T follicular helper cell (primary cell): ENCODE measurements around the gene SRSF11.

Source experiments
- DNase-seq: peaks from one replicate; pipeline ENCODE4 v3.0.0-alpha.2; 2020; ENCODE audit warnings: low read depth

SRSF11 gene

GRCh38 chr1:70220517-70221237 is 503 bp upstream of the SRSF11 start:
- no peak for DNase-seq

- DNase-seq, result no peak
Measured at GRCh38 chr1:70222716-70223235, 1.6 kb downstream of the SRSF11 start.

GRCh38 chr1:70224954-70225353 is 3.8 kb downstream of the SRSF11 start:
- no peak for DNase-seq

GRCh38 chr1:70227439-70227838 is 6.3 kb downstream of the SRSF11 start:
- DNase-seq, result no peak

- no peak for DNase-seq
Measured at GRCh38 chr1:70228670-70229069, 7.5 kb downstream of the SRSF11 start.

GRCh38 chr1:70231475-70231874 is 10.3 kb downstream of the SRSF11 start:
- DNase-seq, result no peak

- DNase-seq, result no peak
Measured at GRCh38 chr1:70234733-70235132, 13.6 kb downstream of the SRSF11 start.

GRCh38 chr1:70239940-70240339 is 18.8 kb downstream of the SRSF11 start:
- DNase-seq, result no peak

- DNase-seq, result no peak
Measured at GRCh38 chr1:70247122-70247521, 25.9 kb downstream of the SRSF11 start.

- DNase-seq, result no peak
Measured at GRCh38 chr1:70247768-70248167, 26.6 kb downstream of the SRSF11 start.

- DNase-seq, result no peak
Measured at GRCh38 chr1:70248729-70249128, 27.5 kb downstream of the SRSF11 start.

- DNase-seq, result no peak
Measured at GRCh38 chr1:70256664-70257063, 35.5 kb downstream of the SRSF11 start.

- DNase-seq, result no peak
Measured at GRCh38 chr1:70264839-70265238, 43.7 kb downstream of the SRSF11 start.

- no peak for DNase-seq
Measured at GRCh38 chr1:70265946-70266345, 44.8 kb downstream of the SRSF11 start.

- no peak for DNase-seq
Measured at GRCh38 chr1:70277875-70278274, 56.7 kb downstream of the SRSF11 start.

GRCh38 chr1:70278710-70279109 is 57.5 kb downstream of the SRSF11 start:
- no peak for DNase-seq

GRCh38 chr1:70284366-70284765 is 63.2 kb downstream of the SRSF11 start:
- no peak for DNase-seq

- DNase-seq, result no peak
Measured at GRCh38 chr1:70286453-70286852, 65.3 kb downstream of the SRSF11 start.

- no peak for DNase-seq
Measured at GRCh38 chr1:70288166-70288565, 67.0 kb downstream of the SRSF11 start.

- no peak for DNase-seq
Measured at GRCh38 chr1:70290218-70290617, 69.0 kb downstream of the SRSF11 start.

GRCh38 chr1:70293186-70293843 is 72.1 kb downstream of the SRSF11 start:
- no peak for DNase-seq

- DNase-seq, result no peak
Measured at GRCh38 chr1:70295749-70296148, 74.6 kb downstream of the SRSF11 start.

GRCh38 chr1:70299472-70299871 is 78.3 kb downstream of the SRSF11 start:
- no peak for DNase-seq
